ENCODE measurements around the gene LDLRAD1. TPM values are rescaled to one million over a fixed set of nuclear protein-coding genes. Genes with fewer than 3 reads are reported as not detected.
"Not testable (repeated sequence)": the region's sequence is repeated elsewhere in the genome, so short reads cannot be mapped to it uniquely, and the experiment has no call there.

Gene LDLRAD1
- total and polyA plus RNA-seq, 3 donors from 2014 or later: 0.81 to 1.2 (median 1.1) TPM

- TF ChIP-seq POLR2A (IDR thresholded peaks at IDR 0.05) (no peak), CTCF (IDR thresholded peaks at IDR 0.05) (no peak)
- intact Hi-C loops (cut with DNase I; ENCODE audit: low total_unique reads): no loop called here
- peaks cover 12% of the 10 kb centered on the region for H3K4me1 ChIP-seq
- no peaks in the 10 kb centered on the region for H3K27me3 ChIP-seq
- no peak overlapping the region for H3K27ac ChIP-seq
- H3K9me3 ChIP-seq: no peaks in the 10 kb centered on the region
- DNase-seq: no peak
- no peaks in the 10 kb centered on the region for H3K36me3 ChIP-seq (ENCODE audit: low read depth, missing control alignments)
- WGBS, 2 donors: 82 to 85% methylated on average over 13 of the region's 13 CpGs
- no peak overlapping the region for H3K4me3 ChIP-seq
These were observed 38.1 kb downstream of the LDLRAD1 start for GRCh38 chr1:53979712-53980450.

DNA sequence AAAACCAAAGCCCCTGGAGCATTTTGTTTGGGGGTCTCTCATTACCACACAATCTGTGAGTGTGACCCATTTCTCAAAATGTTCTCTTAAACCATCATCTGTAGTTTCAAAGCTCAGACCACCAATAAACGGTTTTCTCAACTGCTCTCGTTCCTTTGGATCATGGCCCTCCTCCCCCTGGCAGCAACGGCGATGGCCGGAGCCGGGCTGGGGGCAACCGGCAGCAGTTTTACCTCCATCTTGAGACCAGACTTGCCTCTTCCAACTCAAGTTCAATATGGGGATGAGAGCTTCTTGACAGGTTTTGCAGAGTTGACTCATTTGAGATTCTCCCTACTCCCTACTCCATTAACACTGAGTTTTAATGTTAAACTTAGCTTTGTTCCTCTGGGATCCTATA lies 42.1 kb downstream of the LDLRAD1 start:
- intact Hi-C loops (cut with DNase I; ENCODE audit: low total_unique reads): no loop called here
- no peak for TF ChIP-seq CTCF (IDR thresholded peaks at IDR 0.05)
- TF ChIP-seq POLR2A (IDR thresholded peaks at IDR 0.05): no peak
- no peak overlapping the region for H3K27ac ChIP-seq
- no peaks in the 10 kb centered on the region for H3K36me3 ChIP-seq (ENCODE audit: low read depth, missing control alignments)
- no peaks in the 10 kb centered on the region for H3K27me3 ChIP-seq
- 95% methylated on average over 7 of the region's 7 CpGs for WGBS, 2 donors
- DNase-seq: no peak
- H3K9me3 ChIP-seq: no peaks in the 10 kb centered on the region
- H3K4me3 ChIP-seq: no peak overlapping the region
- no peaks in the 10 kb centered on the region for H3K4me1 ChIP-seq

- TF ChIP-seq POLR2A (IDR thresholded peaks at IDR 0.05) (no peak), CTCF (IDR thresholded peaks at IDR 0.05) (no peak)
- Histone ChIP-seq H3K27ac (no peak overlapping the region), H3K4me1 (no peaks in the 10 kb centered on the region), H3K4me3 (no peak overlapping the region), H3K27me3 (no peaks in the 10 kb centered on the region), H3K9me3 (no peaks in the 10 kb centered on the region), H3K36me3 (ENCODE audit: low read depth, missing control alignments) (no peaks in the 10 kb centered on the region)
- DNase-seq: no peak
- 61 to 79% methylated on average over 2 of the region's 2 CpGs for WGBS, 2 donors
- intact Hi-C loops (cut with DNase I; ENCODE audit: low total_unique reads): no loop called here
These were observed 46.3 kb downstream of the LDLRAD1 start for GRCh38 chr1:53971718-53972117.

- WGBS, 2 donors: 83 to 100% methylated on average over 2 of the region's 2 CpGs
- intact Hi-C loops (cut with DNase I; ENCODE audit: low total_unique reads): not testable (repeated sequence)
These were observed 48.7 kb downstream of the LDLRAD1 start for GRCh38 chr1:53969323-53969722.

GRCh38 chr1:53968125-53968513 lies 49.9 kb downstream of the LDLRAD1 start:
- no peak for TF ChIP-seq POLR2A (IDR thresholded peaks at IDR 0.05)
- no peak for TF ChIP-seq CTCF (IDR thresholded peaks at IDR 0.05)
- Histone ChIP-seq H3K27ac (no peak overlapping the region), H3K4me1 (no peaks in the 10 kb centered on the region), H3K27me3 (no peaks in the 10 kb centered on the region), H3K4me3 (no peak overlapping the region), H3K36me3 (ENCODE audit: low read depth, missing control alignments) (no peaks in the 10 kb centered on the region), H3K9me3 (no peaks in the 10 kb centered on the region)
- DNase-seq: no peak
- intact Hi-C loops (cut with DNase I; ENCODE audit: low total_unique reads): no loop called here
- 78 to 79% methylated on average over 2 of the region's 2 CpGs for WGBS, 2 donors

More at GRCh38 chr1:53969323-53969722, 48.7 kb downstream of the LDLRAD1 start:
- not testable (repeated sequence) for H3K27me3 ChIP-seq; H3K27ac ChIP-seq; H3K4me1 ChIP-seq; H3K4me3 ChIP-seq; H3K9me3 ChIP-seq; DNase-seq; H3K36me3 ChIP-seq (ENCODE audit: low read depth, missing control alignments)

All from testis (tissue), 3 donors.